Tibial nerve (tissue), 4 donors: ENCODE results near the gene SLC5A3. TPM values are rescaled to one million over a fixed set of nuclear protein-coding genes. Genes with fewer than 3 reads are reported as not detected.

ENCODE experiments used
- DNase-seq, 2 donors: peaks; one replicate each; pipeline ENCODE4 v3.0.0-alpha.2; 2019; ENCODE audit warnings: low spot score in 2 of 2
- H3K27ac ChIP-seq, 4 donors: fragments of 200-600 bp; sonication (generic) in 3 of 4; one replicate each; pipeline ENCODE4 v1.5.1; 2017 to 2019; ENCODE audit warnings: mild to moderate bottlenecking in 1 of 4
- H3K27me3 ChIP-seq, 2 donors: fragments of 200-600 bp; sonication (generic) in 1 of 2; one replicate each; pipeline versions ENCODE4 v1.5.1 to v1.6.0; 2017 to 2019
- H3K36me3 ChIP-seq, 3 donors: fragments of 200-600 bp; sonication (generic); one replicate each; pipeline ENCODE4 v1.5.1; 2018 to 2019
- H3K4me1 ChIP-seq, 4 donors: fragments of 200-600 bp; sonication (generic) in 3 of 4; one replicate each; pipeline ENCODE4 v1.5.1; 2017 to 2019
- H3K4me3 ChIP-seq, 4 donors: fragments of 200-600 bp; sonication (generic) in 3 of 4; one replicate each; pipeline ENCODE4 v1.5.1; 2017 to 2019; ENCODE audit warnings: mild to moderate bottlenecking in 1 of 4, moderate library complexity in 1 of 4
- H3K9me3 ChIP-seq, 4 donors: fragments of 200-600 bp; sonication (generic) in 3 of 4; one replicate each; pipeline ENCODE4 v1.5.1; 2017 to 2019
- CTCF ChIP-seq, 5 experiments: fragments of 200-600 bp in 3 of 5; fragments of 450-650 bp in 2 of 5; sonication (generic) in 3 of 5; IDR thresholded peaks; one replicate each; pipeline ENCODE4 v1.5.1; 2016 to 2019; ENCODE audit warnings: antibody characterized with exemption in 5 of 5, mild to moderate bottlenecking in 3 of 5, moderate library complexity in 2 of 5
- EP300 ChIP-seq, 2 donors: sonication (generic); formaldehyde crosslinking; IDR thresholded peaks; one replicate each; pipeline ENCODE4 v1.6.1; 2017; ENCODE audit warnings: antibody characterized with exemption in 2 of 2, mild to moderate bottlenecking in 1 of 2
- POLR2A ChIP-seq, 2 donors: fragments of 450-650 bp; IDR thresholded peaks; one replicate each; pipeline ENCODE4 v1.6.1; 2017; ENCODE audit warnings: antibody characterized with exemption in 2 of 2, mild to moderate bottlenecking in 2 of 2, moderate library complexity in 2 of 2
- WGBS, 2 donors: methylation state at CpG; one replicate each; pipeline ENCODE4 v1.1.5; 2018; 5-methylcytosine and 5-hydroxymethylcytosine counted together
- total RNA-seq, 4 donors: library from RNA; depleted of rRNA; stranded (reverse); fragments of >200 nt; gene quantifications; one replicate each; pipeline ENCODE4 v1.1.0, GENCODE V29; 2016

Gene SLC5A3
- total RNA-seq, 4 donors from 2014 or later, result 38.1 to 74.5 (median 44.9) TPM

DNA sequence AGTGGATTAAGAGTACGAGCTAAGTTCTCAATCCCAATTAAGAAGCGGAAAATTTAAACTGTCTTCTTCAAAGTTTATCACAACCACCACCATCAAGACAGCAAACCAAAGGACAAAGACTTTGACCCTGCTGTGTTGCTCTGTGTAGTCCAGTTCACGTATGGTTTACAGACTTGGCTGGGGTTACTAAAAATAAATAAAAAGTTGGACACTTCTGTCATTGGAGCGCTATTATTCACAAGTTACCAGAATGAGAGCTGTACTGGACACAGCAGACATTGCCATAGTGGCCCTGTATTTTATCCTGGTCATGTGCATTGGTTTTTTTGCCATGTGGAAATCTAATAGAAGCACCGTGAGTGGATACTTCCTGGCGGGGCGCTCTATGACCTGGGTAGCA is 21.6 kb downstream of the SLC5A3 start:
- Histone ChIP-seq H3K36me3 (peaks cover 0 to 21% (median 0%) of the 10 kb centered on the region in 3 donors), H3K4me1 (peaks cover 0 to 73% (median 3%) of the 10 kb centered on the region in 4 donors)
- WGBS, 2 donors, result 89% methylated on average over 7 of the region's 7 CpGs

DNA sequence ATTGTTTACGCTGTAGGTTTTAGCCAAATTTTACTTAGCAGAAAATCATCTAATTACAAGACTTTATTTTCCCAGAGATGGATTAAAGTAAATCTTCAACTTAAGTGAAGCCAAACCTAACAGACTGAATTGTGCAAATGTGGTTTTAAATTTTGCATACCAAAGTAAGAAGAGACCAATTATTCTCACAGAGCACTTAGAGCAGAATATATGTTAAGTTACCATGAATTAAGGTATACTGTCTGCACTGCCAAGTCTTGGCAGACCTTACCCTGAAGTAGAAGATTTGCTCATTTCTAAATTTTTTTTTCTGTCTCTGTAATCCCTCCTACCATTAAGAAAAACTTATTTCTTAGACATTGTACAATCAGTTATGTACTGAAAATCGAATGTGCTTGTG is 24.1 kb downstream of the SLC5A3 start:
- no peak for DNase-seq
- Histone ChIP-seq H3K4me1 (peaks cover 0 to 79% (median 7%) of the 10 kb centered on the region in 4 donors), H3K36me3 (peaks cover 0 to 21% (median 0%) of the 10 kb centered on the region in 3 donors), H3K9me3 (no peaks in the 10 kb centered on the region), H3K27ac (no peak overlapping the region), H3K4me3 (no peak overlapping the region), H3K27me3 (no peaks in the 10 kb centered on the region)
- TF ChIP-seq CTCF (IDR thresholded peaks at IDR 0.05) (no peak), EP300 (IDR thresholded peaks at IDR 0.05) (no peak), POLR2A (IDR thresholded peaks at IDR 0.05) (no peak)
- WGBS, 2 donors, result 79 to 91% methylated on average over 2 of the region's 2 CpGs

More for the DNA sequence above, 21.6 kb downstream of the SLC5A3 start:
- Histone ChIP-seq H3K9me3 (no peaks in the 10 kb centered on the region), H3K27ac (no peak overlapping the region), H3K4me3 (no peak overlapping the region), H3K27me3 (no peaks in the 10 kb centered on the region)
- no peak for DNase-seq
- TF ChIP-seq EP300 (IDR thresholded peaks at IDR 0.05), result no peak
- TF ChIP-seq CTCF (IDR thresholded peaks at IDR 0.05), result no peak
- no peak for TF ChIP-seq POLR2A (IDR thresholded peaks at IDR 0.05)

DNA sequence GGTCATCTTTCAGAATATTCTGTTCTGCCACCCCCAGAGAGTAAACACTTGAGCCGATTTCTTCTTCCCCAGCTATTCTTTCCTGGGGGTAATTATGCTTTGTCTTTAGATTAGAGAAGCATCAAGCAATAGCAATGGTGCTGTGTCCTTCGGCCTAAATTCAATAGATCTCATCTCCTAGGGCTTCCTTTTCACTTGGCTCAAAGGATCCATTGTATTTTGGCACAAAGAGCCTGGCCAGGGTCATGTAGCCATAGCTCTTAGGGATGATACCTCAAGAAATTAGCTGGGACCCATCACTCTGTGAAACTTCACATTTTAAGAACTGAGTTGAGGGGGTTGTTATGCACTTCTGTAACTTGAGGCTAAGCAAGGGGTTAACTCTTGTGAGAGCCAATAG is 27.0 kb downstream of the SLC5A3 start:
- no peaks in the 10 kb centered on the region for H3K27me3 ChIP-seq
- H3K4me1 ChIP-seq, result peaks cover 0 to 84% (median 5%) of the 10 kb centered on the region in 4 donors
- 45 to 51% methylated on average over 2 of the region's 2 CpGs for WGBS, 2 donors
- DNase-seq, result no peak
- H3K9me3 ChIP-seq, result no peaks in the 10 kb centered on the region
- TF ChIP-seq CTCF (IDR thresholded peaks at IDR 0.05), result no peak
- TF ChIP-seq POLR2A (IDR thresholded peaks at IDR 0.05), result no peak
- TF ChIP-seq EP300 (IDR thresholded peaks at IDR 0.05), result no peak
- H3K27ac ChIP-seq, result no peak overlapping the region
- no peak overlapping the region for H3K4me3 ChIP-seq
- H3K36me3 ChIP-seq, result peaks cover 0 to 15% (median 0%) of the 10 kb centered on the region in 3 donors

GRCh38 chr21:34100790-34101189 is 27.4 kb downstream of the SLC5A3 start:
- H3K9me3 ChIP-seq, result no peaks in the 10 kb centered on the region
- H3K27me3 ChIP-seq, result no peaks in the 10 kb centered on the region
- H3K4me3 ChIP-seq, result no peak overlapping the region
- H3K4me1 ChIP-seq, result peaks cover 0 to 89% (median 5%) of the 10 kb centered on the region in 4 donors
- DNase-seq, result no peak
- TF ChIP-seq CTCF (IDR thresholded peaks at IDR 0.05), result no peak
- no peak for TF ChIP-seq POLR2A (IDR thresholded peaks at IDR 0.05)
- no peak for TF ChIP-seq EP300 (IDR thresholded peaks at IDR 0.05)
- 64 to 67% methylated on average over 4 of the region's 4 CpGs for WGBS, 2 donors
- no peak overlapping the region for H3K27ac ChIP-seq
- H3K36me3 ChIP-seq, result peaks cover 0 to 11% (median 0%) of the 10 kb centered on the region in 3 donors

DNA sequence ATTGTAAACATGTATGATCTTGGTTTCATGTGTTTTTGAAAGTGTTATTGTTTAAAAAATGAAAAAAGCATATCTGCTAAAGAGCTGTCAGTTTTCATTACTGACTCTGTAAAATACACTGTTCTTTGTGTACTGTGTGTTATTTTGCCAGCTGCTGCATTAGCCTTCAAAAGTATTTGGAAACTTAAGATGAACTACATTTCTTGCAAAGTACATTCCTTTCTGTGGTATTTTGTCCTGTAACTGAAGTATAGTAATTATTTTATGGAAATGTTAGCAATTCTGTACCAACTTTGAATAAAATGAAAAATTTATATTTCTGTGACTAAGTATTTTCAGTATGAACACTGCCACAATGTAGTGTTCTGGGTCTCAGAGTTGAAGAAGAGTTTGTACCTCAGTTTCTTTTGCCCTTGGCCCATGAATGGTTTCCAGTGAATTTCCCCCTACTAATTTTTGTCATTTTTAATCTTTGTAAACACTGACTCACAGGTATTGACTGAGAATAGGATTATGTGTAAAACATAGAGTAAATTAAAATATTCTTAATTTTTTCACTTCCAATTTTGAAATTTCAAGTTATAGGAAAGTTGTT is 32.7 kb downstream of the SLC5A3 start:
- H3K27ac ChIP-seq, result peak overlapping the region in 1 of 4 donors; percentile 60
- H3K27me3 ChIP-seq, result no peaks in the 10 kb centered on the region
- H3K4me3 ChIP-seq, result no peak overlapping the region
- no peaks in the 10 kb centered on the region for H3K9me3 ChIP-seq
- no peaks in the 10 kb centered on the region for H3K36me3 ChIP-seq
- TF ChIP-seq CTCF (IDR thresholded peaks at IDR 0.05) (no peak), POLR2A (IDR thresholded peaks at IDR 0.05) (no peak), EP300 (IDR thresholded peaks at IDR 0.05) (no peak)
- peaks cover 0 to 84% (median 0%) of the 10 kb centered on the region in 4 donors for H3K4me1 ChIP-seq
- no peak for DNase-seq
